GM21526 (cell line): ENCODE data around the gene KRT32.

Source experiments
- ATAC-seq: cut with Tn5 transposase; IDR thresholded peaks from one replicate; pipeline ENCODE4 v1.9.1; 2021; ENCODE audit warnings: moderate library complexity; ENCODE audit not compliant: unreplicated experiment, low FRiP score

KRT32 gene

GRCh38 chr17:41468346-41468745, 1.2 kb upstream of the KRT32 start:
- ATAC-seq, result no peak

GRCh38 chr17:41467561-41467960, 375 bp upstream of the KRT32 start:
- ATAC-seq, result no peak

GRCh38 chr17:41464682-41465081, 2.5 kb downstream of the KRT32 start:
- no peak for ATAC-seq

- ATAC-seq, result no peak
These were observed 3.0 kb downstream of the KRT32 start for GRCh38 chr17:41464173-41464572.

GRCh38 chr17:41463746-41464145, 3.4 kb downstream of the KRT32 start:
- ATAC-seq, result no peak

- no peak for ATAC-seq
These were observed 4.5 kb downstream of the KRT32 start for GRCh38 chr17:41462705-41463104.

- ATAC-seq, result no peak
These were observed 9.5 kb downstream of the KRT32 start for GRCh38 chr17:41457676-41458075.

- ATAC-seq, result no peak
These were observed 11.0 kb downstream of the KRT32 start for GRCh38 chr17:41456204-41456603.

- no peak for ATAC-seq
These were observed 11.9 kb downstream of the KRT32 start for GRCh38 chr17:41455236-41455635.

GRCh38 chr17:41453066-41453465, 14.1 kb downstream of the KRT32 start:
- no peak for ATAC-seq

- no peak for ATAC-seq
These were observed 14.9 kb downstream of the KRT32 start for GRCh38 chr17:41452281-41452680.

- ATAC-seq, result no peak
These were observed 15.9 kb downstream of the KRT32 start for GRCh38 chr17:41451154-41451728.

- ATAC-seq, result no peak
These were observed 18.2 kb downstream of the KRT32 start for GRCh38 chr17:41449008-41449407.

GRCh38 chr17:41448506-41448905, 18.7 kb downstream of the KRT32 start:
- ATAC-seq, result no peak

GRCh38 chr17:41446806-41447205, 20.4 kb downstream of the KRT32 start:
- ATAC-seq, result no peak

- ATAC-seq, result no peak
These were observed 22.5 kb downstream of the KRT32 start for GRCh38 chr17:41444640-41445039.

- ATAC-seq, result no peak
These were observed 23.0 kb downstream of the KRT32 start for GRCh38 chr17:41444186-41444585.

GRCh38 chr17:41442739-41443138, 24.4 kb downstream of the KRT32 start:
- ATAC-seq, result no peak

GRCh38 chr17:41440531-41441033, 26.6 kb downstream of the KRT32 start, which contains the start of gene KRT38:
TSS of gene KRT38 (minus strand) at chr17:41440983. CDS start at chr17:41440921, 62 bp downstream.
- no peak for ATAC-seq

- no peak for ATAC-seq
These were observed 27.8 kb downstream of the KRT32 start for GRCh38 chr17:41439375-41439774.

GRCh38 chr17:41437769-41438168, 29.4 kb downstream of the KRT32 start:
- ATAC-seq, result no peak

- no peak for ATAC-seq
These were observed 29.9 kb downstream of the KRT32 start for GRCh38 chr17:41437254-41437653.

GRCh38 chr17:41434415-41434814, 32.8 kb downstream of the KRT32 start:
- ATAC-seq, result no peak
